HL-60 (cell line): ENCODE measurements around the gene SERPINE2.

Experiments used
- DNase-seq, 2 experiments: peaks; one replicate each; pipeline ENCODE4 v3.0.0-alpha.2; 2010 to 2020; ENCODE audit warnings: low read depth in 1 of 2, low spot score in 1 of 2
- H3K27ac ChIP-seq: fragments of 250-450 bp; sonication (Bioruptor Pico); replicated peaks from 2 replicates; pipeline ENCODE4 v1.5.1; 2020; ENCODE audit warnings: mild to moderate bottlenecking, moderate library complexity
- H3K27me3 ChIP-seq: fragments of 250-450 bp; sonication (Bioruptor Pico); 2 replicates; pipeline ENCODE4 v1.5.1; 2021; ENCODE audit warnings: mild to moderate bottlenecking, moderate library complexity; ENCODE audit not compliant: insufficient read depth, poor library complexity, severe bottlenecking
- H3K4me3 ChIP-seq: replicated peaks from 2 replicates; pipeline ENCODE4 v1.5.1; 2011; ENCODE audit warnings: mild to moderate bottlenecking, control low read depth, low read length; ENCODE audit not compliant: insufficient read depth
- CTCF ChIP-seq: IDR thresholded peaks from one replicate; pipeline ENCODE4 v1.5.1; 2011; ENCODE audit warnings: low read length, control low read depth, inconsistent platforms; ENCODE audit not compliant: insufficient read depth
- GABPA ChIP-seq: IDR thresholded peaks from 2 replicates; pipeline ENCODE4 v1.6.1; 2012; ENCODE audit warnings: low read depth
- POLR2AphosphoS5 ChIP-seq: IDR thresholded peaks from 2 replicates; pipeline ENCODE4 v1.6.1; 2012; ENCODE audit warnings: low read depth
- REST ChIP-seq: IDR thresholded peaks from 2 replicates; pipeline ENCODE4 v1.6.1; 2012; ENCODE audit warnings: low read depth; ENCODE audit not compliant: insufficient replicate concordance
- SPI1 ChIP-seq: IDR thresholded peaks from 2 replicates; pipeline ENCODE4 v1.6.1; 2012; ENCODE audit warnings: low read depth, mild to moderate bottlenecking, borderline replicate concordance

Gene SERPINE2

GRCh38 chr2:224009605-224010315 lies 29.3 kb downstream of the SERPINE2 start:
- no peak for TF ChIP-seq POLR2AphosphoS5
- no peak for TF ChIP-seq SPI1
- TF ChIP-seq GABPA, result no peak
- no peak for TF ChIP-seq CTCF
- TF ChIP-seq REST, result no peak
- no peak overlapping the region for H3K4me3 ChIP-seq
- no peak for DNase-seq
- no peaks in the 10 kb centered on the region for H3K27me3 ChIP-seq
- no peak overlapping the region for H3K27ac ChIP-seq

- no peak overlapping the region for H3K4me3 ChIP-seq
Measured at GRCh38 chr2:224008702-224009261, 30.3 kb downstream of the SERPINE2 start.

More at GRCh38 chr2:224008702-224009261, 30.3 kb downstream of the SERPINE2 start:
- Histone ChIP-seq H3K27me3 (no peaks in the 10 kb centered on the region), H3K27ac (no peak overlapping the region)
- no peak for TF ChIP-seq POLR2AphosphoS5
- no peak for TF ChIP-seq GABPA
- no peak for TF ChIP-seq REST
- no peak for TF ChIP-seq CTCF
- TF ChIP-seq SPI1, result no peak
- DNase-seq, result no peak
